Measurements from ENCODE around the gene ULBP1.

Gene ULBP1, protein sequence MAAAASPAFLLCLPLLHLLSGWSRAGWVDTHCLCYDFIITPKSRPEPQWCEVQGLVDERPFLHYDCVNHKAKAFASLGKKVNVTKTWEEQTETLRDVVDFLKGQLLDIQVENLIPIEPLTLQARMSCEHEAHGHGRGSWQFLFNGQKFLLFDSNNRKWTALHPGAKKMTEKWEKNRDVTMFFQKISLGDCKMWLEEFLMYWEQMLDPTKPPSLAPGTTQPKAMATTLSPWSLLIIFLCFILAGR

DNA sequence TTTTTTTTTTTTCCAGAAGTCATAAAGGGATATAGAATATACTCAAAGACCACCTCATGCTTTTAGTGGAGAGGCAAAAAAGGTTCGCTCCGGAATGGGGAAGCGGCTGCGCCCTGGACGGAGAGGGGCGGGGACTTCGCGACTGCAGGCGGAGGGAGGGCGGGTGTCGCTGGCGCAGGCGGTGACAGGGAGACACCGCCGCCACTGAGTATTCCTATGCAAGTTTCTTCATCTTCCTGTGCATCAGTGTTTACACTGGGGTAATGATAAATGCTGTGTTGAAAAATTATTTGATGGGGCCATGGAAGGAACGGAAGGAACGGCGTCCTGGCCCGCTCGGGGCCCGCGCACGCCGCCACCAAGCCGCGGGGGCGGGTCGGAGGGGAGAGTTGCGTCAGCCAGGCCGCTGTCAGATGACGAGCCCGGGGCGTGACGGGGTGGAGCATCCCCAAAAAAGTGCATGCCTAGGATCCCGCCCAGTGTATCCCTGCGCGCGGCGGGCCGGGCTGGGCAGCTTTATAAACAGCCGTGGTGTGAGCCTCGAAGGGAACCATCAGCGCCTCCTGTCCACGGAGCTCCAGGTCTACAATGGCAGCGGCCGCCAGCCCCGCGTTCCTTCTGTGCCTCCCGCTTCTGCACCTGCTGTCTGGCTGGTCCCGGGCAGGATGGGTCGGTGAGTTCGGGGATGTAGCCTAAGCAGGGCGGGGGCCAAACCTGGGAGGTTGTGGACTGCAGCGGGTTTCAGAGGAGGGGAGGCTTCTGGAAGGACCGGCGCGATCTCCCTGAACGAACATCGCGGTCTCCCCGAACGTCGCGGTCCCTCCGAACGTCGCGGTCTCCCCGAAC, at the start of gene ULBP1:
TSS of gene ULBP1 (plus strand) at position 482 of the 846 bp plus-strand sequence. CDS start at position 589, 107 bp downstream.
- Histone ChIP-seq H3F3A (ENCODE audit: insufficient read depth, low read length) (no peaks in the 10 kb centered on the region), H4K20me1 (ENCODE audit: insufficient read depth, low read length) (no peaks in the 10 kb centered on the region), H3K9me3 (ENCODE audit: low read length) (no peaks in the 10 kb centered on the region), H3K27me3 (ENCODE audit: insufficient read depth, low read length) (no peaks in the 10 kb centered on the region), H3K9ac (ENCODE audit: low read length) (peak within 1 kb of the TSS; percentile 48), H3K27ac (ENCODE audit: low read depth, low read length, poor library complexity, severe bottlenecking) (no peak within 1 kb of the TSS), H3K4me2 (ENCODE audit: low read length) (peak within 1 kb of the TSS; percentile 74), H2AFZ (ENCODE audit: low read length) (0 out of 2 replicates have a peak within 1 kb of the TSS, but pooled peaks have one; percentile 15), H3K4me3 (ENCODE audit: low read depth, low read length, poor library complexity, severe bottlenecking) (peak within 1 kb of the TSS; percentile 59), H3K36me3 (ENCODE audit: insufficient read depth, low read length) (no peaks in the 10 kb centered on the region), H3K4me1 (ENCODE audit: insufficient read depth, low read length, severe bottlenecking) (peaks cover 11% of the 10 kb centered on the region), H3K9me2 (ENCODE audit: low read depth, low read length) (no peaks in the 10 kb centered on the region), H3K79me2 (ENCODE audit: insufficient read depth, low read length) (no peaks in the 10 kb centered on the region)
- TF ChIP-seq EZH2 (IDR thresholded peaks at IDR 0.05; ENCODE audit: borderline replicate concordance, low read length): no peak
- TF ChIP-seq, protein P1, sequence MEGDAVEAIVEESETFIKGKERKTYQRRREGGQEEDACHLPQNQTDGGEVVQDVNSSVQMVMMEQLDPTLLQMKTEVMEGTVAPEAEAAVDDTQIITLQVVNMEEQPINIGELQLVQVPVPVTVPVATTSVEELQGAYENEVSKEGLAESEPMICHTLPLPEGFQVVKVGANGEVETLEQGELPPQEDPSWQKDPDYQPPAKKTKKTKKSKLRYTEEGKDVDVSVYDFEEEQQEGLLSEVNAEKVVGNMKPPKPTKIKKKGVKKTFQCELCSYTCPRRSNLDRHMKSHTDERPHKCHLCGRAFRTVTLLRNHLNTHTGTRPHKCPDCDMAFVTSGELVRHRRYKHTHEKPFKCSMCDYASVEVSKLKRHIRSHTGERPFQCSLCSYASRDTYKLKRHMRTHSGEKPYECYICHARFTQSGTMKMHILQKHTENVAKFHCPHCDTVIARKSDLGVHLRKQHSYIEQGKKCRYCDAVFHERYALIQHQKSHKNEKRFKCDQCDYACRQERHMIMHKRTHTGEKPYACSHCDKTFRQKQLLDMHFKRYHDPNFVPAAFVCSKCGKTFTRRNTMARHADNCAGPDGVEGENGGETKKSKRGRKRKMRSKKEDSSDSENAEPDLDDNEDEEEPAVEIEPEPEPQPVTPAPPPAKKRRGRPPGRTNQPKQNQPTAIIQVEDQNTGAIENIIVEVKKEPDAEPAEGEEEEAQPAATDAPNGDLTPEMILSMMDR (IDR thresholded peaks at IDR 0.05; ENCODE audit: low read length): no peak

DNA sequence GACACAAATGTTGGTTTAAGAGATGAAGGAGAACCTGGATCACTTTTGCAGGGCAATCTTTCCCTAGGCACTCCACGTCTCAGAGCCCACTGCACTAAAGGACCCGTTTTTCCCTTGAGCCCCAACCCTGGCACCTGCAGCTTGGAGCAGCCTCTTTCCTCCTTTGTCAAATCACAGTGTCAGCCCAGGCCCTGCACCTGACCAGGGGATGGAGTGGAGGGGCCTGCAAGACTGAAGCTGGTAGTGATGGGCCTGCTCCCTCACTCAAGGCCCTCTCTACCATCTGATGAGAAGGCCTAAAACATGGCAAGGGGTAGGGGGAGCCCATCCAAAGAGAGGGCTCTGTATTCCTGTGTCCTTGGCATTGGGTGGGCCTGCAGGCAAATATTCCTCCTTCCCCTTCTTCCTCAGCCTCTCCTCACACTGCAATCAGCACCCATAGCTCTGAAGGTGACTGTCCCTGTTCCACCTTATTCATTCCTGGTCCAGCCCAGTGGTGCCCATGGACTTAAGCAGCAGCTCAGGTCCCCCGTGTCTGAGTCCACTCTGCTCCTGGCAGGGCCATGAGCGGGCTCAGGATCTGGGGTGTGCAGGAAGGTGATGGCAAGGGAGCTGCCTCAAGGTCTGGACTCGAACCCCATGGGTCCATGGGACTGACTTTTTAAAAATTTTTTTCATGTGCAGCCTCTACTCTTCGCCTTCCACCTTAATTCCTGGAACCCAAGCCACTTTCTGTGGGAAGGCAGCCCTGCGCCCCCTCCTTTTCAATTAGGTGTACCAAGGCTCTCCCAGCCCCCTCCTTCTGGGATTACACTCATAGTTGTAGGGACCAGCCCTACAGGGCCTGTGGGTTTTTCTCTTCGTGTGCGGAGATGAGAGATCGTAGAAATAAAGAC, 47.5 kb upstream of the ULBP1 start:
- H3K36me3 ChIP-seq (ENCODE audit: insufficient read depth, low read length): no peaks in the 10 kb centered on the region
- H3K27me3 ChIP-seq (ENCODE audit: insufficient read depth, low read length): no peaks in the 10 kb centered on the region
- H4K20me1 ChIP-seq (ENCODE audit: insufficient read depth, low read length): no peaks in the 10 kb centered on the region
- no peak overlapping the region for H3K9ac ChIP-seq (ENCODE audit: low read length)
- TF ChIP-seq, protein P1 (IDR thresholded peaks at IDR 0.05; ENCODE audit: low read length): no peak
- no peak for TF ChIP-seq EZH2 (IDR thresholded peaks at IDR 0.05; ENCODE audit: borderline replicate concordance, low read length)
- no peak overlapping the region for H2AFZ ChIP-seq (ENCODE audit: low read length)
- no peak overlapping the region for H3K4me2 ChIP-seq (ENCODE audit: low read length)
- no peaks in the 10 kb centered on the region for H3F3A ChIP-seq (ENCODE audit: insufficient read depth, low read length)
- no peak overlapping the region for H3K27ac ChIP-seq (ENCODE audit: low read depth, low read length, poor library complexity, severe bottlenecking)
- H3K4me3 ChIP-seq (ENCODE audit: low read depth, low read length, poor library complexity, severe bottlenecking): no peak overlapping the region
- no peaks in the 10 kb centered on the region for H3K9me2 ChIP-seq (ENCODE audit: low read depth, low read length)
- no peaks in the 10 kb centered on the region for H3K4me1 ChIP-seq (ENCODE audit: insufficient read depth, low read length, severe bottlenecking)
- no peaks in the 10 kb centered on the region for H3K9me3 ChIP-seq (ENCODE audit: low read length)
- H3K79me2 ChIP-seq (ENCODE audit: insufficient read depth, low read length): no peaks in the 10 kb centered on the region

DNA sequence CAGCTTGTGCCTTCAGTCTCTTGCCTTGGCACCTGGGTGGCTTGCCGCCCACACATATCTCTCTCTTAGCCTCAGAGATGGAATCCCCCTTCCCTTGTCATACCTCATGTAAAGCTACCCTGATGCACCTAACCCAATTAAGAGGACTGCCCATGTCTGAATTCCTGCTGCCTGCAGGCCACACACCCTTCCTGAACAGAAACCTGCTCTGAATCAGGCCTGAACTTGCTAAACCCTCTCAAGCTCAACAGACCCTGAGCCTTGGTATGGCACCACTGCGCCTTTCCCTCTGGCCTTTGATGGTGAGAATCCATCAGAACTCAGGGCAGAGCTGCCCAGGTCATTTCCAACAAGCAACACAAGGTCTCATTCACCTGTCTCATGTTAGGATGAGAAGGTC, 46.1 kb upstream of the ULBP1 start:
- TF ChIP-seq, protein P1 (IDR thresholded peaks at IDR 0.05; ENCODE audit: low read length): no peak
- no peak for TF ChIP-seq EZH2 (IDR thresholded peaks at IDR 0.05; ENCODE audit: borderline replicate concordance, low read length)
- H3K9me3 ChIP-seq (ENCODE audit: low read length): no peaks in the 10 kb centered on the region
- H3K4me2 ChIP-seq (ENCODE audit: low read length): no peak overlapping the region
- no peaks in the 10 kb centered on the region for H3F3A ChIP-seq (ENCODE audit: insufficient read depth, low read length)
- no peaks in the 10 kb centered on the region for H3K27me3 ChIP-seq (ENCODE audit: insufficient read depth, low read length)
- no peaks in the 10 kb centered on the region for H3K36me3 ChIP-seq (ENCODE audit: insufficient read depth, low read length)
- H3K27ac ChIP-seq (ENCODE audit: low read depth, low read length, poor library complexity, severe bottlenecking): no peak overlapping the region
- no peak overlapping the region for H2AFZ ChIP-seq (ENCODE audit: low read length)
- H3K4me1 ChIP-seq (ENCODE audit: insufficient read depth, low read length, severe bottlenecking): no peaks in the 10 kb centered on the region
- no peaks in the 10 kb centered on the region for H3K9me2 ChIP-seq (ENCODE audit: low read depth, low read length)
- H3K79me2 ChIP-seq (ENCODE audit: insufficient read depth, low read length): no peaks in the 10 kb centered on the region
- H3K9ac ChIP-seq (ENCODE audit: low read length): no peak overlapping the region
- no peaks in the 10 kb centered on the region for H4K20me1 ChIP-seq (ENCODE audit: insufficient read depth, low read length)
- no peak overlapping the region for H3K4me3 ChIP-seq (ENCODE audit: low read depth, low read length, poor library complexity, severe bottlenecking)

All from OCI-LY1 (cell line).